T-helper 1 cell (primary cell): ENCODE results near the gene SETDB1.

Source experiments
- DNase-seq, 5 donors: peaks; one replicate each; pipeline ENCODE4 v3.0.0-alpha.2; 2012 to 2020

SETDB1 gene

DNA sequence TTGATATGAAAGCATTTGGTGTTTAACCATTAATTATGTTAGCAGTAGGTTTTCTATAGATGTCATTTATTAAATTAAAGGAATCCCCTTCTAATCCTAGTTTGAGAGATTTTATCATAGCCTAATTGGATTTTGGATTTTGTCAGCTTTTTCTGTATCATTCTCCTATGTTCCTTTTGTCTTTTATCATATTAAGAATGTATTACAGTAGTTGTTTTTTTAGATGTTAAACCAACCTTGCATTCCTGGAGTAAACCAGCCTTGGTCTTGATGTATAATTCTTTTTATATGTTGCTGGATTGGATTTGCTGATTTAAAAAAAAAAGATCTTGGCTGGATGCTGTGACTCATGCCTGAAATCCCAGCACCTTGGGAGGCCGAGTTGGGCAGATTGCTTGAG is 5.6 kb downstream of the SETDB1 start:
- no peak for DNase-seq

DNA sequence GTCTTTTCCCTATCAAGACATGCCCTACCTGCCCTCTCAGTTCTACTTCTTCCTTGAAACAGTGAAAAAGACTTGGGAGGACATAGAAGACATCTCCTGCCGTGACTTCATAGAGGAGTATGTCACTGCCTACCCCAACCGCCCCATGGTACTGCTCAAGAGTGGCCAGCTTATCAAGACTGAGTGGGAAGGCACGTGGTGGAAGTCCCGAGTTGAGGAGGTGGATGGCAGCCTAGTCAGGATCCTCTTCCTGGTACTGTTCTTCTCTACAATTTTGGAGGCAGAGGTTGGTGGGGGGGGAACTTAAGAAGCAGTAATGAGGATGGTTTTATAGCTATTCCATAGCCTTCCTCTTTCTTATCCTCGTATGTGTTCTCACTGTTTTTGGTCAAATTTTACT is 18.7 kb downstream of the SETDB1 start:
- DNase-seq = no peak

GRCh38 chr1:150954708-150955107 is 28.5 kb downstream of the SETDB1 start:
- DNase-seq = no peak

- no peak for DNase-seq
Observed at GRCh38 chr1:150955280-150955679, 29.1 kb downstream of the SETDB1 start.

- DNase-seq = no peak
Observed at GRCh38 chr1:150957666-150958065, 31.5 kb downstream of the SETDB1 start.

GRCh38 chr1:150960646-150961045 is 34.5 kb downstream of the SETDB1 start:
- DNase-seq = no peak

GRCh38 chr1:150961756-150962155 is 35.6 kb downstream of the SETDB1 start:
- no peak for DNase-seq

DNA sequence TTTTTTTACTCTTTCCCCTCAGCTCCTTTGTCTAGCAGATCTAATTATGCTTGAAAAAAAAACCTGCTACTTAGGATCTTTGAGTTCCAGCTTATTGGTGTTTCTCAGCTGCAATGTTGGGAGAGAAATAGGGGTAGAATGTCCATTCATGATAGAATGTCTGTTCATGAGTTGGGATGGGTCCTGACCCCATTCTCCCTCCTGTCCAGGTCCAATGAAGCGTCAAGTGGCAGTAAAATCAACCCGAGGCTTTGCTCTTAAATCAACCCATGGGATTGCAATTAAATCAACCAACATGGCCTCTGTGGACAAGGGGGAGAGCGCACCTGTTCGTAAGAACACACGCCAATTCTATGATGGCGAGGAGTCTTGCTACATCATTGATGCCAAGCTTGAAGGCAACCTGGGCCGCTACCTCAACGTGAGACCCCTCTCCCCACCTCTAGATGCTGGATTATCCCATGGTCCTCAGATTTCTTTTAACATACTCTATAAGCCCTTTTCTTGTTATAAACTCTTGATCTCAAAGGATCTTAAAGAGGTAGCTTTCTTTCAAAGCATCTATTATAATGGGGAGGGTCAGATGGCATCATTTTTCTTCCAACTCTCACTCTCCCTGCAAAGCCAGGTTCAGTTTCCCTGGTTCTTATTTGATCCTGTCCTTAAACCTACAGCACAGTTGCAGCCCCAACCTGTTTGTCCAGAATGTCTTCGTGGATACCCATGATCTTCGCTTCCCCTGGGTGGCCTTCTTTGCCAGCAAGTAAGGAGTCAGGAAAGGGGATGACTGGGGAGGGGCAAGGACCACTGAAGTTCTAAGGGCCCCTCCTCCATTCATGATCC is 37.4 kb downstream of the SETDB1 start:
- no peak for DNase-seq

DNA sequence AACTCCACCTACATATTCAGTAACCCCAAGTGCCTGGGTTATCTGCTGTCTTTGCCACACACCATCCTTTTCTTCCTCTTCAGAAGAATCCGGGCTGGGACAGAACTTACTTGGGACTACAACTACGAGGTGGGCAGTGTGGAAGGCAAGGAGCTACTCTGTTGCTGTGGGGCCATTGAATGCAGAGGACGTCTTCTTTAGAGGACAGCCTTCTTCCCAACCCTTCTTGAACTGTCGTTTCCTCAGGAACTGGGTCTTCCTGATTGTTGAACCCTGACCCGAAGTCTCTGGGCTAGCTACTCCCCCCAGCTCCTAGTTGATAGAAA is 38.0 kb downstream of the SETDB1 start:
- DNase-seq = no peak

DNA sequence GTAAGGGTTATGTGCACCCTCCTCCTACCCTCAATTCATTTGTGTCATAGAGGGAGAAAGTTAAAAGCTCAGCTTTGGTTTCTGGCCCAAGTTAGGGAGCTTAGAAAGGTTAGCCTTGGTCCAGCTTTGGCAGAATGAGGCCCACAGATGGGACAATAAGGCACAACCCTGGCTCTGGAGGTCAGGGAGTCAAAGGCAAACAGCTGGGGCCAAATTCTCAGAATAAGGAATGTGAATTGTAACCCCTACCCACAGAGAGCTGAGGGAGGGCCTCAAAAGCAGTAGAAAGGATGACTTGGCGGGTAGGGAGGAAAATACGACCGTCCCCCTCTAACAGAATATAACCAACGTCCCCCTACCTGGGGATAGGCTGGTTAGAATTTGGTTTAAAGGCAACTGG is 39.4 kb downstream of the SETDB1 start:
- DNase-seq = no peak

DNA sequence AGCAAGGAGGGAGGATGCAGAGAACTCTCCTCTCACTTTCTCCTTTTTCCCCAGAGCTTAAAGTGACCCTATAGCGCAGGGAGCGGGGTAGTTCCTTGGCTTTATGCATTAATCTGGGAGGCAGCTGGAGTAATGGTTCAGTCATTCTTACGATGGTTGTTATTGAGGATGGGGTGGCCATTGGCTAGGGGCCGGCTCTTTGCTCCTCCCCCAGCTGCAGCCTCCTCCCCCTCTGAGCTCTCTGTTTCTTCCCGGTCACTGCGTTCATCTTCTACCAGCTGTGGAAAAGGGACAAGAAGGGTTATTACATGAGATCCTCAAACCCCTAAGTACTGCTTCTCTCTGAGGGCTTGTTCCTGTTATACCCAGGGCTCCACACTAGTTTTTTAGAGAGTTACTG is 39.8 kb downstream of the SETDB1 start:
- no peak for DNase-seq

- DNase-seq = no peak
Observed at GRCh38 chr1:150967936-150968335, 41.8 kb downstream of the SETDB1 start.

DNA sequence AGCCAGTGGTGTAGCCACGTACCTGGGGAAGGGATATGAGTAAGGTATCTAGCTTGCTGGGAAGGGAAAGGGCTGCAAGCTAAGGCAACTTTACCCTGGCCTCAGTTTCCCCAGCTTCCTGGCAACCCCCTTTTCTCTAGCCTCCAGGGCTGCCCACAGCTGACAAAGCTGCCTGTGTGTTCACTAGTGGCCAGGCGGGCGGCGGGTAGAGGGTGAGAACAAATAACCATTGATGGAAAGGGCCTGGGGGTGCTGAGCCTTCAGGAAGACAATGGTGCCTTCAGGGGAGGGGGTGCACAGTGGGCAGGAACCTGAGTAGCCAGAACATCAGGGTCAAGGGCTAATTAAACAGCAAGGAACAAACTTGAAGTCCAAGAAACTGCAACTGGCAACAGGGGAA is 42.3 kb downstream of the SETDB1 start:
- DNase-seq = no peak

DNA sequence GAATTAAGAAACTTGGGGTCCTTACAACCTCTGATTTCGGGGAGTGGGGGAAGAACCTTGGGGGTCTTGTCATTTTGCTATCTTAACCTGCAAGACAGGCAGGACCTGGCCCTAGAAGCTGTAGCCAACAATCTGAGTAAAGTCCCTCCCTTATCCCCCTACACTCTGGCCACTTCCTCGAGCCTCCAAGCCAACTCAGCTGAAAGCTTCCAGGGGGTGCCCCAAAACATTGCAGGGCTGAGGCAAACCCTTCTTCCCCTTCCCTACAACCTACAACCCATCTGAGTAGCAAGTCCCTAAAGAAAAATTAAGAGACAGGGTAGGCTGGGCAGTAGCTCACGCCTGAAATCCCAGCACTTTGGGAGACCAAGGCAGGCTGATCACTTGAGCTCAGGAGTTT is 43.5 kb downstream of the SETDB1 start:
- DNase-seq = no peak

DNA sequence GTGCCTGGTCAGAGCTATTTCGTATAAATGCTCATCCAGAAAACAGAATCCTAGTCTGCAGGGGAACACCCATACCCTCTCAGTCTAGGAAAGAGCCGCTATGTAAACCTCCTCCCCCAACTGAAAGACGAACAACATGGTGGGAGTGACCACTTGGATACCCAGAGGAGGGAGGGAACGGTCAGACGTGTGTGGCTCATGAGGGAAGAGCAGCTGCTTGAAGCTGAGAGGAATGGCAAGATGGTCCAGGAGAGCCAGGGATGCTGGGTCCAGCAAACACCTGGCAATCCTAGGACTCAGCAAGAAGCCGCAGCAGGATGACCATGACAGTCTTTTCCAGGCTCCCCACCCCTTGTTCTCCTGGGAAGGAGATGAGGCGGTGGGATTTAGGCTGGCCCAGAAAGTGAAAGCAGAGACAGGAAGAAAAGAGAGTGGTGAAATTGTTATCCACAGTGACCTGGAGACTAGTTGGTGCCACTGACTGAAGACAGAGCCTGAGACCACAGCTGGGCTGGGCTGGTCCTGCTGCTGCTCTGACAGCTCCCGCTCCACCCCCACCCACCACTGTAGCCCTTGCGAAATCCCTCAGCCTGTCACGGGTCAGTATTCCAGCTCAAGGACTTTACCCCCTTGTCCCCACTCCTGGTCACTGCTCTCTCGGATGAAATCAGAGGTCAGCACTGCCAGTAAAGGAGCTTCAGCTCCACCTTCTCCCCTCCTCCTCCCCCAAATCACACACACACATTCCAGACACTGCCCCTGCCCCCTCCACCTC is 44.8 kb downstream of the SETDB1 start:
- no peak for DNase-seq

DNA sequence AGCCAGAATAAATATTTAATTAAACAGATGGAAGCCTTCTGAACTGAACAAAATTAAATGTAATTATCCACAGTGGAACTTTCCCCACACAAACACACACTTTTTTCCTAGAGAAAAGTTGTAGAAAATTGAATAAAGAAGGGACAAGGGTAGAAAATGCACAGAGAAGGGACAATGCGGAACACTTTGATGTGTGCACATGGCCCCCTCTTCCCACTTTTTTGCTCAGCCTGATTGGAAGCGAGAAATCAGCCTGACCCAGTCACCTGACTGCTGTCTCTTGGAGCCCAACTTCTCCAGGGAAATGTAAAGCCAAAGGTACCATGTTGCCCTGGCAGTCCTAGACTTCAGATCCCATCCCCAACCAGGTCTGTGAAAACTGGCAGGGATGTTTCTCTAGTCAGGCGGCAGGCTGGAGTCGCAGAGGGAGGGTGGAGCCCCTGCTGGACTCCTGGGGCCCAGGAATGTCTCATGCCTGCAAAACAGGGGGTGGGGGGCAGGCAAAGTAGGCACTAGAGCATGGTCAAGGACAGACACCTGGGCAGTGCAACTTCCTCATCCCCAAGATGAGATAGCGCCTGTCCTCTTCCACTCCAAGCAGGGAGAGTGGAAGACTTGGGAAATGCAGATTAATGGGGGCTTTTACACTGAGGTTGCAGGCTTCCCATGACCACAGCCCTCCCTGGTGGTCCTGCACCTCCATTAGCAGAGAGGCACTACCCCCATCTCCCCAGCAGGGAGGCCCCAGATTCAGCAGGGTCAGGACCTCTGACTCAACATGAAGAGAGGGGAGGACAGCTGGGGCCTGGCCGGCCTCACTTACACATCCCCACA is 45.6 kb downstream of the SETDB1 start:
- DNase-seq = peak in 1 of 5 donors; percentile 13

DNA sequence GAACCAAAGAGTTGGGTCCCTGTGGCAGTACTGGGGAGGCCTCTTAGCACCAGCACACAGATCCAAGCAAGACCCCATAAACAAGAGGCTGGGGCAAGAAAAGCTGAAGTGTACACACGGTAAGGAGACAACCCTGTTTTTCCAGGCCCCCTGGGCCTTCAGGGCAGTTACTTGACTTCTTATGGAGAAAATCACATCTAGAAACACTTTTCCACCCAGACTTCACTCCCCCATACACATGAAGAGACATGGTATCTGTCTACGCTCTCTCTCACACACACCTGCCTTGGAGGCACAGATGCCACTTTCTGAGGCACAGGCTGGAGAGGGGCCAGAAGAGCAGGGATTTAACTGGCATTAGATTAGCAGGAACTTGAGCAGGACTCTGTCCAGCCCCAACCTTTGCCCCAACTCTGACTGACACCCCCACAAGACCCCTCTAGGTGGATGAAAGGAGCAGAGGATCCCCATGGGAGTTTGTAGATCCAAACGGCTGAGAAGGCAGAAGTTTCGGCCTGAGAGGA is 46.3 kb downstream of the SETDB1 start:
- DNase-seq = no peak

DNA sequence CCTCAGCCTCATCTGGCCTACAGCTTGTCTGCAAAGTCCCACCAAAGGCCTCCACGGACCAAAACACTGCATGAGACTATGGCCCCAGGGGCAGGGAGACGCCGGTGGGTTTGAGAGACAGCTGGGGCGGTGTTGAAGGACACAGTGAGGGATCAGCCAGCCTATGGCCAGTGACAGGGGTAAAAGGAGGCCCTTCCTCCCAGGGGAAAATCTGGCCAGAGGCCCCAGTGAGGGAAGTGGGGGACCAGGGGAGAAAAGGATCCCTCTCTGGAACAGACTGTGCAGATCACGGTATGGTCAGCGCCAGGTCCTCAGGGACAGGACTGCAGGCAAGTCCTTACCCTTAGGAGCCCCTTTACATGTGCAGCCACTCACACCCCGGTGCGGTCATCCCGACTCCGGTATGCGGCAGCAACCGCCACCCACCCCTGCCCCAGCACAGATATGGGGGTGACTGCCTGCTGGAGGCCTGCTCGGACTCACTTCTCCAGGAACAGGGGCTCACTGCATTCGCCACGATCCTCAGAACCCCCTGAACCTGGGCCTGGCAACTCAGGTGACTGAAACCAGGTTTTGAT is 47.2 kb downstream of the SETDB1 start:
- no peak for DNase-seq

DNA sequence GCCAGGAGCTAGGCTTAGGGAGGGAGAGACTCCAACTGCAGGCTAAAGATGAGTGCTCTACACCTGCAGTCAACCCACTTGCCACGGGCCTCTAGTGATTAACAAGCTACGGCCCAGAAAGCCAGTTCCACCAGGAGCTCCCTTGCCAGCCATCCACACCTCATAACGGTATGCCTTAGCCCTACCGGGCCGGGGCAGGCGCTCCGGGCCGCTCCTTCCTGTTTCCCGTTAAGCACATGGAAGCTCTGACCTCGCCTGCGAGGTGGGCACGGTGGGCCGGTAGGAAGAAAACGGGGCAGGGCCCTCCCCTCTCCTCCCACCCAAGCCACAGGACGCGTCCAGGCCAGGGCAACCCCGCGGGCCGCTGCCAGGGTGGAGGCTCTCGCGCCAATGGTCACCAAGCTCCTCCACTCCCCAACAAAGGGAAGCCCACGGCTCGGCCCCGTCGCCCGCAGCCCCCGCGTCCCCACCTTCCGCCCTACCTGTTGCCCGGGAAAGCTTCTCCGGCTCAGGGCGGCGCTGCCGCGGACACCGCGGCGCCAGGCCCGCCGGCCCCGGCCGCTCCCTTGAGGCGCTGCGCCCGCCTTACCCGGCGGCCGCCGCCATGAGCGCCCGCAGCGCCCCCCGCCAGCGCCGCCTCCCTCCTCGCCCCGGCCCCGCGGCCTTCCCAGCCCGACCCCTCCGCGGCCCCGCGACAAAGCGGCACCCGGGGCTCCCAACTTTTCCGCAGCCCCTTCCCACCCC is 47.8 kb downstream of the SETDB1 start:
- peak in 3 of 5 donors; percentile 23 to 48 (median 27) for DNase-seq

DNA sequence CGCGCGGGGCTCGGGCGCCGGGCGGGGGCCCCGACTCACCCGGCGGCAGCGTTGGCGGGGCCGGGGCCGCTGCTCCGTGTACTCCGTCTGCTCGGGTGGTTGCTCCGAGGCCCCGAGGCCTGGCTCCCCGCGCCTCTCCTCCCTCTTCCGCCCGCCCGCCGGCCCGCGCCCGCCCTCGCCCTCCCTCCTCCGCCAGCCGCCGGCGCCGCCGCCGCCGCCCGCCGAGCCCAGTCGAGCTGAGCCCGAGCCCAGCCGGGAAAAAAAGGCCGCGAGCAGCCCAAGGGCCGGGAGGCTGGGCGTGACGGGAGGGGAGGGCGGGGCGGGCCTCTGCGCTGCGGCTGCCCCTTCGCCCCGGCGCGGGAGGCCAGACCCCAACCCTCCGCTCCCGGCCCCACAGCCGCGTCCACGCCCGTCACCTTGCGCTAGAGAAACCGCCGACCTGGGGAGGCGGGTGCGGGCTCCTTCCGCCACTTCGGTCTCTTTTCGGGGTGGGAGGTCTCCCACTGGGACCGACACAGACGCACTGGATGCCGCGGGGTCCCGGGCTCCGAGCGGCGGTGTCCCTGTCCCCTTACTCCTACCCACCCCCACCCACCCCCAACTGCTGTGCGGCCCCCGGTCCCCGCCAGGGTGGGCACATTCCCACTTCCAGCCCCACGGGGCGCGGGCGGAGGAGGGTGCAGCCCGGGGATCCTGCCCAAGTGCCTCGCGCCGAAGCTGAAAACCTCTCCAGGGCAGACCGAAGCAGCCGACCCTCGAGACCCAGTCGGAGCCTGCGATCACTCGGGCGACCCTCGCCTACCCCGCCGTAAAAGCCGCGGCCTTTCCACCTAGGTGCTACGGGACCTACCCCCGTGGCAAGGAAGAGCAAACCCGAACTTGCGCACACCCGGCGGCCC is 48.7 kb downstream of the SETDB1 start, which contains the start of gene CERS2:
TSS of gene CERS2 (minus strand) at position 256 of the 899 bp plus-strand sequence. CDS start 5,745 bp downstream, outside the sequence.
- DNase-seq = peak; percentile 61 to 80 (median 72)

GRCh38 chr1:150976401-150976821 is 50.2 kb downstream of the SETDB1 start:
- no peak for DNase-seq
